Liver (tissue), 3 donors: ENCODE results near the gene GNG7.

Source experiments
- SP1 ChIP-seq: IDR thresholded peaks from 2 replicates; pipeline ENCODE4 v1.6.1; 2018; ENCODE audit warnings: antibody characterized with exemption, mild to moderate bottlenecking
- TF ChIP-seq, protein P1 (sequence below): fragments of 150-350 bp; IDR thresholded peaks from 2 replicates; pipeline ENCODE4 v1.5.1; 2017; ENCODE audit warnings: improper control_type of control experiment, low read depth, low read length; ENCODE audit not compliant: missing input control
- TF ChIP-seq, protein P2 (sequence below): IDR thresholded peaks from 2 replicates; pipeline ENCODE4 v1.6.1; 2016; ENCODE audit warnings: antibody characterized with exemption
- TF ChIP-seq, protein P3 (sequence below): IDR thresholded peaks from 2 replicates; pipeline ENCODE4 v1.6.1; 2016; ENCODE audit warnings: antibody characterized with exemption, mild to moderate bottlenecking
- donor health status: healthy.
- donor health status: healthy.

DNA sequence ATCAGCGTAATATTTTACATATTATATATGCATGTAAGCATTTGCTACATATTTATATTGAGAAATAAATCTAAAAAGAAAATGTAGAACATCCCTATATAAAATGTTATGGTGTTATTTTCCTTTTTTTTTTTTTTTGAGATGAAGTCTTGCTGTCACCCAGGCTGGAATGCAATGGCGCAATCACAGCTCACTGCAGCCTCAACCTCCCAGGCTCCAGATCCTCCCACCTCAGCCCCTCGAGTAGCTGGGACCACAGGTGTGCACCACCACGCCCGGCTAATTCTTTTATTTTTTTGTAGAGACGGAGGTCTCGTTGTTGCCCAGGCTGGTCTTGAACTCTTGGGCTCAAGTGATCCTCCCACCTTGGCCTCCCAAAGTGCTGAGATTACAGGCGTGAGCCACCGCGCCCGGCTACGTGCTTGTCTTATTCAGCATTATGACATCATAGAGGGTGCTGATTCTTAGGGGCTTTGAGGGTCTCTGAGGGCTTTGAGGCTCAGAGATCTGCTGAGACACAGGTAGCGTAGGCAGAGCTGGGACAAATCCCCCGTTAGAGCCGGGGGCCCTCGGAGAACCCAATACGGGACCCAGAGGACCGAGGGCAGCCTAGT, 124.7 kb downstream of the GNG7 start:
- TF ChIP-seq, protein P1, sequence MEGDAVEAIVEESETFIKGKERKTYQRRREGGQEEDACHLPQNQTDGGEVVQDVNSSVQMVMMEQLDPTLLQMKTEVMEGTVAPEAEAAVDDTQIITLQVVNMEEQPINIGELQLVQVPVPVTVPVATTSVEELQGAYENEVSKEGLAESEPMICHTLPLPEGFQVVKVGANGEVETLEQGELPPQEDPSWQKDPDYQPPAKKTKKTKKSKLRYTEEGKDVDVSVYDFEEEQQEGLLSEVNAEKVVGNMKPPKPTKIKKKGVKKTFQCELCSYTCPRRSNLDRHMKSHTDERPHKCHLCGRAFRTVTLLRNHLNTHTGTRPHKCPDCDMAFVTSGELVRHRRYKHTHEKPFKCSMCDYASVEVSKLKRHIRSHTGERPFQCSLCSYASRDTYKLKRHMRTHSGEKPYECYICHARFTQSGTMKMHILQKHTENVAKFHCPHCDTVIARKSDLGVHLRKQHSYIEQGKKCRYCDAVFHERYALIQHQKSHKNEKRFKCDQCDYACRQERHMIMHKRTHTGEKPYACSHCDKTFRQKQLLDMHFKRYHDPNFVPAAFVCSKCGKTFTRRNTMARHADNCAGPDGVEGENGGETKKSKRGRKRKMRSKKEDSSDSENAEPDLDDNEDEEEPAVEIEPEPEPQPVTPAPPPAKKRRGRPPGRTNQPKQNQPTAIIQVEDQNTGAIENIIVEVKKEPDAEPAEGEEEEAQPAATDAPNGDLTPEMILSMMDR: no peak
- TF ChIP-seq, protein P2, sequence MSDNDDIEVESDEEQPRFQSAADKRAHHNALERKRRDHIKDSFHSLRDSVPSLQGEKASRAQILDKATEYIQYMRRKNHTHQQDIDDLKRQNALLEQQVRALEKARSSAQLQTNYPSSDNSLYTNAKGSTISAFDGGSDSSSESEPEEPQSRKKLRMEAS: no peak
- TF ChIP-seq SP1: no peak
- TF ChIP-seq, protein P3, sequence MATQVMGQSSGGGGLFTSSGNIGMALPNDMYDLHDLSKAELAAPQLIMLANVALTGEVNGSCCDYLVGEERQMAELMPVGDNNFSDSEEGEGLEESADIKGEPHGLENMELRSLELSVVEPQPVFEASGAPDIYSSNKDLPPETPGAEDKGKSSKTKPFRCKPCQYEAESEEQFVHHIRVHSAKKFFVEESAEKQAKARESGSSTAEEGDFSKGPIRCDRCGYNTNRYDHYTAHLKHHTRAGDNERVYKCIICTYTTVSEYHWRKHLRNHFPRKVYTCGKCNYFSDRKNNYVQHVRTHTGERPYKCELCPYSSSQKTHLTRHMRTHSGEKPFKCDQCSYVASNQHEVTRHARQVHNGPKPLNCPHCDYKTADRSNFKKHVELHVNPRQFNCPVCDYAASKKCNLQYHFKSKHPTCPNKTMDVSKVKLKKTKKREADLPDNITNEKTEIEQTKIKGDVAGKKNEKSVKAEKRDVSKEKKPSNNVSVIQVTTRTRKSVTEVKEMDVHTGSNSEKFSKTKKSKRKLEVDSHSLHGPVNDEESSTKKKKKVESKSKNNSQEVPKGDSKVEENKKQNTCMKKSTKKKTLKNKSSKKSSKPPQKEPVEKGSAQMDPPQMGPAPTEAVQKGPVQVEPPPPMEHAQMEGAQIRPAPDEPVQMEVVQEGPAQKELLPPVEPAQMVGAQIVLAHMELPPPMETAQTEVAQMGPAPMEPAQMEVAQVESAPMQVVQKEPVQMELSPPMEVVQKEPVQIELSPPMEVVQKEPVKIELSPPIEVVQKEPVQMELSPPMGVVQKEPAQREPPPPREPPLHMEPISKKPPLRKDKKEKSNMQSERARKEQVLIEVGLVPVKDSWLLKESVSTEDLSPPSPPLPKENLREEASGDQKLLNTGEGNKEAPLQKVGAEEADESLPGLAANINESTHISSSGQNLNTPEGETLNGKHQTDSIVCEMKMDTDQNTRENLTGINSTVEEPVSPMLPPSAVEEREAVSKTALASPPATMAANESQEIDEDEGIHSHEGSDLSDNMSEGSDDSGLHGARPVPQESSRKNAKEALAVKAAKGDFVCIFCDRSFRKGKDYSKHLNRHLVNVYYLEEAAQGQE: no peak
